ENCODE data around the gene LYZL6.

- no peak for TF ChIP-seq YY1 (IDR thresholded peaks at IDR 0.05; ENCODE audit: insufficient read depth, insufficient read length)
- no peak for TF ChIP-seq ZNF274 (IDR thresholded peaks at IDR 0.05; ENCODE audit: low read depth, low read length)
These were observed 10.2 kb upstream of the LYZL6 start for GRCh38 chr17:35953720-35954119.

Data from NT2/D1 (cell line).